GM18951 (cell line): ENCODE data around the gene PFDN4.

Source experiments
- POLR2A ChIP-seq: IDR thresholded peaks from 4 replicates; pipeline ENCODE4 v1.6.1; 2011; ENCODE audit warnings: mild to moderate bottlenecking; ENCODE audit not compliant: insufficient read length, insufficient read depth; ENCODE audit errors: extremely low read depth
- in situ Hi-C: fragments of 300-500 bp; cut with MboI; formaldehyde crosslinking; loops from one replicate; pipeline ENCODE4 v1.12.0; 2022; ENCODE audit warnings: low sequenced_read_pairs, mixed read lengths, inconsistent platforms; ENCODE audit not compliant: unreplicated experiment

The PFDN4 gene

DNA sequence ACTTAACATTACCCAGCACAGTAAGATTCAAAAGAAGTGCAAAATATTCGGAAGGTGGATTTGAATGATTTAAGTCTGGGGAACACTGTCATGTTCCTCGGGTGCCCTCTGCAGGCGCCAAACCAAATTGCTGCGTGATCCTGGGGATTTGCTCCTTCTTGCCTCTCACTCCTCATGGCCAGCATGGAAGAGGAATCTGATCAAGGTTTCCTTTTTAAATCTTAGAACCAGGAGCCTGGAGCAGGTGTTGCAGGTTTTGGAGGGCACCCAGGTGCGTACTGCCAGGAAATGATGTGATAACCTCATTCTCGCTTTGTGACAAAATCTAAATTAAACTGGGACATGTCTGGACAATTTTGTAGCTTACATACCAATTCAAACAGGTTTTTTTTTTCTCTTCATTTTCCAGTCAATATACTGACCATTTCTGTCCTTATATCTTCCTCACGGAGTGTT is 8.1 kb upstream of the PFDN4 start:
- in situ Hi-C loops, result loop anchor here (10.0 to 25.0 kb wide), 3 partner anchors 95 to 637 kb away; no protein-coding TSS in a partner anchor
- no peak for TF ChIP-seq POLR2A

DNA sequence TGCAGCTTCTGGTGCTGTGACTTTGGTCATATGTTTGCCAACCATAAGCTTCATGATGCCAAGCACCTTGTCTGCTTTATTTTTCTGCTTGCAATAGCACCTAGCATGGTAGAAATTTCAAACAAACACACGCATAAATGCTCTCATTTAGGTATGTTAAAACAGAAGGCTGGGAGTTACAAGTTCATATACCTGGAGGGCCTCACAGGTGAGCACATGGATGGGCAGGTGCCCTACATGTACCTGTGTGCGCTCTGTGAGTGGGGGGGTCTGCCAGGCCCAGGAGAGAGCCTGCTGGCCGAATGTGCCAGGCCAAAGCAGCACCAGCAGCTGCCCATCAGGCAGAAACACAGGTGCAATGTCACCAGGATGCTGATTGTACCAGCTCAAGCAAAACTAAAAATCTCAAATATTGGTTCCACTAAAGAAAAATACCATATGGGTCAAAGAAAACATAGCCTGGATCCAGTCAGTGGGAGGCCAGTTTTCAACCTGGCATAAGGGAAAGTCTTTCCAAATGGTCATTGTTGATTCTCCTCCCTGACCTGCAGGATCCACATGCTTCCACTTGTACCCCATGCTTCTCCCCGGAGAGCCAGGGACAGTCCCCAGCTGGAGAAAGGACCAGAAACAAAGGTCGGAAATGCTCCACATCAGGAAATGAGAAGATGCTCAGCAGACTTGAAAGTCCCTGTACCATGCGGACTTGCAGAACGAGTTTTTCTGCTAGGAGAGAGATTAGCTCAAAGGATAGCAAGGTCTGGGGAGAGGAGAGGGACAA is 7.2 kb upstream of the PFDN4 start:
- in situ Hi-C loops, result no loop called here
- TF ChIP-seq POLR2A, result no peak

DNA sequence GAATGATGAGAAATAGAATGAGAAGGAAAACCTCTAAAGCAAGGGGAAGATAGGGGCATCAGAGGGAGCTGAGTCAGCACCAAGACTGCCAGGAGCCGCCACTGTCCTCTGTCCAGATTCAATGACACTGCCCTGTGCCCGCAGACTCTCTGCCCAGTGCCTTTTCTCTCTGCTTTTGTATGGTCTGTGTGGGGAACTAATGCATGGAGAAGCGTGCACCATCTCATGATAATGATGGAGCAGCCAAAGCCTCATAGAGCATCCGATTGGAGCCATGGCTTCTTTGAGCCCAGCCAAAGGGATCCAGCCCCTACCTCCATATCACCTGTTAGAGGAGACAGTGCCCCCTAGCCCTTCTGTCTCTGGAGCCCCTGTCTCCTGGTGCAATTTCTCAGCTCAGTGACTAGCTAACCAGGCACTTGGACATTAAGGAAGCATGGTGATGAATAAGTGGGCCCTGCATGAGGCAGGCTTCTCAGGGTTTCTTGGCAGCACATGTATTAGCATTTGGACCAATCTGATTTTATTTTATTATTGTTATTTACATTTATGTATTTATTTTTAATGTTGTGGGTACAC is 6.5 kb upstream of the PFDN4 start:
- no peak for TF ChIP-seq POLR2A
- in situ Hi-C loops, result no loop called here

DNA sequence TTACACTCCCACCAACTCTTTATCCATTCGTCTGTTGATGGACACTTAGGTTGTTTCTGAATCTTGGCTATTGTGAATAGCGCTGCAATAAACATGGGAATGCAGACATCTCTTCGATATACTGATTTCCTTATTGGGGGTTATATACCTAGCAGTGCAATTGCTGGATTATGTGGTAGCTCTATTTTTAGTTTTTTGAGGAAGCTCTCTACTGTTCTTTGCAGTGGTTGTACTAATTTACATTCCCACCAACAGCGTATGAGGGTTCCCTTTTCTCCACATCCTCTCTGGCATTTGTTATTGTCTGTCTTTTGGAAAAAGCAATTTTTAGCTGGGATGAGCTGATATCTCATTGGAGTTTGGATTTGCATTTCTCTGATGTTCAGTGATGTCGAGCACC is 4.6 kb upstream of the PFDN4 start:
- in situ Hi-C loops, result no loop called here
- TF ChIP-seq POLR2A, result no peak

DNA sequence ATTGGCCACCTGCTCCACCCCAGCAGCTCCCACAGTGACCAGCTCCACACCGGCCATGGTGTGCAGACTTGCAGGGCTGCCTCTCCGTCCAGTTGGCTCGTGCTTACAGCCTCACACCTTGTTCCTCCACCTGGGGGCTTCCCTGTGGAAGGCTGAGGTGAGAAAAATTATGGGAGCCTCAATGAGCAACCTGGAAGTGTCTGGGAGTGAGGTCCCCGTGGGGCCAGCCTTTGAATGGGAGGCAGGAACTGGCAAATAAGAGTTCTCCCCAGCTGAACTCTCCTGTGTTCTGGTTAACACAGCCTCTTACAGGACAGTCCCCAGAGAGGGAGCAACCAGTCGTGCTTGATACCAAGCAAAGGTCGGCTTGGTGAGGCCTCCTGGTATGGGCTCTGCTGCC is 3.8 kb upstream of the PFDN4 start:
- in situ Hi-C loops, result no loop called here
- no peak for TF ChIP-seq POLR2A

DNA sequence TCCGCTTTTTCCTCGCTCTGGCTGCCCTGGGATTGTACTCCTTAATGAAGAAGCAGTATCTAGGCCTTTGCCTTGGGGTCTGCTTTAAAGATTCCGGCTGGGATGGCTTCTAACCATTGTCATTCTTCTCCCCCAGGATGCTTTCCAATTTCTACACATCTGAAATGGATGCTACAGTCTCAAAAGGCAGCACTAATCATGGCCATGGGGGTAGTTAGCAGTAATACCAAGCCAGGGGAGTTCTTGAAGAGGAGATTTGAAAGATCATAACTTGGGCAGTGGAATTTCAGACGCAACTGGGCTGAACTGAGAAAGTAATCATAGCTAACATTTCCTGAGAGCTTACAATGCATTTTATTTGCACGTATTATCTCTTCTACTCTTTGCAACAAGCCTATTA is 3.4 kb upstream of the PFDN4 start:
- in situ Hi-C loops, result no loop called here
- TF ChIP-seq POLR2A, result no peak

DNA sequence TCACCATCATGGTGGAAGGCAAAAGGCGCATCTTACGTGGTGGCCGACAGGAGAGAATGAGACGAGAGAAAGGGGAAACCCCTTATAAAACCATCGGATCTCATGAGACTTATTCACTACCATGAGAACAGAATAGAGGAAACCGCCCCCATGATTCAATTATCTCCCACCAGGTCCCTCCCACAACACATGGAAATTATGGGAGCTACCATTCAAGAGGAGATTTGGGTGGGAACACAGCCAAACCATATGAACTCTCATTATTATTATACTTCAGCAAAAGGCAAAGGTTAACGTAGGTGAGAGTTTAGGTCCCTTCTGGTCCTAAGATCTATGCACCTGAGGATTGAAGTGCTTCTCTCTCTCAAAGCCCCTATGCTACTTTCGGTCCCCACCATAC is 2.4 kb upstream of the PFDN4 start:
- in situ Hi-C loops, result no loop called here
- no peak for TF ChIP-seq POLR2A

DNA sequence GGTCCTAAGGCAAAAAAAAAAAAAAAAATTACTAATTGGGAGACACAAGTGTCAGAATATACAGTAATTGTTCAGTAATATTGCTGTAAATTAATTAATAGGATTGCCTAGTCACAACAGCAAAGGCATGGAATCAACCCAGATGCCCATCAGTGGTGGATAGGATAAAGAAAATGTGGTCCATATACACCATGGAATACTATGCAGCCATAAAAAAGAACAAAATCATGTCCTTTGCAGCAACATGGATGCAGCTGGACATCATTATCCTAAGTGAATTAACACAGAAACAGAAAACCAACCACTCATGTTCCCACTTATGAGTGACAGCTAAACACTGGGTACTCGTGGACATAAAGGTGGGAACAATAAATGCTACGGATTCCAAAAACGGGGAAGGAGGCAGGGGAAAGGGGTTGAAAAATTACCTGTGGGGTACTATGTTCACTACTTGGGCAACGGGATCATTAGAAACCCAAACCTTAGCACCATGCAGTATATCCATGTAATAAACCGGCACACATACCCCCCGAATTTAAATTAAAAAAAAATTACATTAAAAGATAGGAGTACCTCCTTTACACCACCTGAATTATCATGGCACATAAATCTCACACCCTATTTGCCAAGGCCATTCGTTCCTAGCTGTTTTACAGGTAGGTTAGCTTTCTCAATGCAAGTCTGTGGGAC is 689 bp upstream of the PFDN4 start:
- TF ChIP-seq POLR2A, result no peak
- in situ Hi-C loops, result no loop called here

DNA sequence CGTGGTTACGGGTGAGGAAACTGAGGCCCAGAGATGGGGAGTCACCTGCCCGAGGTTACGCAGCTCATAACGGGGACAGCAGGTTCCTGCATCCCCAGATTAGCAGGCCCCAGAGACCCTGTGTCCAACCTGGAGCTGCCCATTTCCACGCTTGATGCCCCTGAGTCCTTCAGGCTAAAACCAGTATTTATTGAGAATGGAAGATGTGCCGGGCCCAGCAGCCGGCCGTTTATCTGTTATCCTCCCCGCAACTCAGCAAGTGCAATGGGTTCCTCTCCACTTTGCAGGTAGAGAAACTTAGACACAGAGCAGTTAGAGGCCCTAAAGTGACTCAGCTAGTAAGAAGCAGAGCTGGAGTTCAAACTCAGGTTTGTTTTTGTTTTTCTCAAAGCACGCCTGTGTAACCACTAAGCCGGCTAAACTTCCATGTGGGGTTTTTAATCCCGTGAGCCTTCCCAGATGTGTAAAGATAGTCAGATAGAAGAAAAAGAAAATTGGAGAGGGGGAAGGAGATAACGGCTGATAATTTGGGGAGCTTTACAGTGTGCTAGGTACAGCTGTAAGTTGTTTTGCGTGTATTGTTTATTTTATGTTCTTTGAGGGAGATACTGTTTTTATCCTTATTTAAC is 775 bp downstream of the PFDN4 start:
- no peak for TF ChIP-seq POLR2A
- in situ Hi-C loops, result no loop called here

DNA sequence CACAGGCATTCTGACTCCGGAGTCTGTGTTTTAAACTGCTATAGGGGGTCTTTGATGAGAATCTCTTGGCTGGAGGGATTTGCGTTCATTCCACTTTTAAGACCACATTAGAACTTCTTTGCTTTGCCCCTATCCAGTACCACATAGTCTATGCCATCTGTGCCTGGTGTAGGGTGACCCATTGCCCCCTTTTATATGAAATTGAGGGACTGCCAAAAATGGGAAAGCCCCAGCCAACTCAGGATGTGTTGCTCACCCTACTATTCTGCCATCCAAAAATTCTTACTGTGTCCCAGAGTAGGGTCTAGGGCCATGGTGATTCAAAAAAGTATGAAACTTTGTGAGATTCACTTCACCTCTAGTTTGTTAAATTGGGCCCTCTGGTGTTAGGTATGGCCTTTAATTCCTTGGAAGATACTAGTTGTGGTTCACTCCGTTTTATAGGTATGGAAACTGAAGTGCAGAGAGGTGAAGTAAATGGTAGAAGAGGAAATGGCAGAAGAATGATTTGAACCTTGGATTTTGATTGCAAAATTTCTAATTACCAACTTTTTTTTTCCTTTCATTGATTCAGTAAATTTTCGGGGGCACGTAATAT is 1.4 kb downstream of the PFDN4 start:
- no peak for TF ChIP-seq POLR2A
- in situ Hi-C loops, result no loop called here

DNA sequence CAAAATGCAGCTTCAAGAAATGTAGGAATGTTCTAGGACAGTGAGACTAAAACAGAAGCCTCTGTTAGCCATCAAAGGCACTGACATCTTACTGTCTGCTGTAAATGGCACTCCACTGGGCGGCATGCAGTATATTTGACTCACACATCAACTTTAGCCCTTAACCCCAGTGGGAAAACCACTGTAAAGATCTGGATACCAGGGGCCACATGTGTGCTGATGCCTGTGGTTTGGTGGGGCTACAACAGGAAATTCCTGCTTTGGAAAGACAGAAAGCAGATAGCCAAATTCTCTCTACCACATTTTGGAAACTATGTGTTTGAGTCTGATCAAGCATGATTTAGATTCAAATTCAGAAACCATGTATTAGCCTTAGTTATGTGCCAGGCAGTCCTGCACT is 4.3 kb downstream of the PFDN4 start:
- in situ Hi-C loops, result no loop called here

DNA sequence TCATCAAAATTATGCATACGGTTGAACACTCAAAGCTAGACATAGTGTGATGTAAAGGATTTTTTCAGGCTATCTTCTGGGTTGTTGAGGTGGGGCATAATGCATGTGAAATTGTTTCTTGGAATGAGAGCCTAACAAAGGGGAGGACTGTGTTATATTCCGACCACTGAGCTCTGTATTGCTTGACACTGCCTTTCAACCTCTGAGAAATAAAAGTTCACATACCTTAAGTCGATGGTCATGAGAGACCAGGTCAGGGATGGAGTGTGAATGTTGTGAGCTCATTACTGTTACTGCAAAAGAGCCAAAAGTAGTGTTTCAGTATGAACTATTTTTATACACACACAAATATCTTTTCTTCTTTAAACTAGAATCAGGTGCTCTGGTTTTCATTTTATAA is 5.0 kb downstream of the PFDN4 start:
- no peak for TF ChIP-seq POLR2A
- in situ Hi-C loops, result no loop called here

More for the DNA sequence above, 4.3 kb downstream of the PFDN4 start:
- TF ChIP-seq POLR2A, result no peak

DNA sequence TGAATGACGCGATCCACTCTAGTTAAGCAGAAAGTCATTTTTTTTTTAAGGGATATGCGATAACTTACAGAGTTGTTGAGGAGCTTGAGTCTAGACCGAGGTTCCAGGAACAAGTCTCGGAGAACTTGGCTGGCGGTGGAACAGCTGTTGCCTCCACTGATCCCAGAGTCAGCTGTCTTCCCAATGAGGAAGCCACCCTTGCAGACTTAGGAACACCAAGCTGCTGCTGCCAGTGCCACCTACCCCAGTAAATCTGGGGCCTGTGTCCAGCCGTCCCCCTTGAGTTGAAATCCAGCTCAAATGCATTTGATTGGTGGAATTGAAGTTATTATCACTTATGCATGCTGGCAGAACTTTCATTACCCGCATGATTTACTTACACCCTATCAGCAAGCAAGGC is 6.7 kb downstream of the PFDN4 start:
- TF ChIP-seq POLR2A, result no peak
- in situ Hi-C loops, result no loop called here

DNA sequence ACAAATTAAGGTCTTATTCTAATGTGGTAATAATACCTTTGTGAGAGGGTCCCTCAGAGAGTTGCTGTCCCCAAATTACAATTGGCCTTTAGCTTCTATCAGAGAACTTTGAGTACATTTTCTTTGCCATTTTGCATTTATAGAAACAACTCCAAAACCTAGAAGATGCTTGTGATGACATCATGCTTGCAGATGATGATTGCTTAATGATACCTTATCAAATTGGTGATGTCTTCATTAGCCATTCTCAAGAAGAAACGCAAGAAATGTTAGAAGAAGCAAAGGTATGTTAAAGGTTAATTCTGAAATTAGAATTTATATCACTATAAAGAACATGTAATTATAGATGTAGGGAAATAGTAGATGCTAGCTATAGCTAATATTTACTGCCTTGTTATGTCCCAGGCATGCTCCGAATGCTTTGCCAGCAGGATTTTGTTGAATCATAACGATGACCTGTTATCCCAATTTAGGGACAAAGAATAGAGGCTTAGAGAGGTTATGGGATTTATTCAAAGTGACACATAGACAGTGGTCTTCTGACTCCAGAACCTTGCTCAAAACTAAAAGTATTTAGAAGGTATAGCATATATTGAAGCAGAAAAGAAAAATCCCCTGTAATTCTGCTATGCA is 7.4 kb downstream of the PFDN4 start:
- in situ Hi-C loops, result no loop called here
- TF ChIP-seq POLR2A, result no peak
